GM21737 (cell line): ENCODE data around the gene CNPY3.
"Not testable (repeated sequence)": the region's sequence is repeated elsewhere in the genome, so short reads cannot be mapped to it uniquely, and the experiment has no call there.

Experiments used
- ATAC-seq: cut with Tn5 transposase; IDR thresholded peaks from one replicate; pipeline ENCODE4 v1.9.1; 2021; ENCODE audit warnings: mild to moderate bottlenecking, moderate library complexity; ENCODE audit not compliant: unreplicated experiment

Gene CNPY3

GRCh38 chr6:42914546-42914945, 14.7 kb upstream of the CNPY3 start:
- no peak for ATAC-seq

- ATAC-seq, result no peak
Measured at GRCh38 chr6:42915732-42916131, 13.5 kb upstream of the CNPY3 start, which contains the start of gene PTCRA. PTCRA (plus strand) TSS chr6:42916053; CDS start chr6:42916070, 17 bp downstream.

- ATAC-seq, result no peak
Measured at GRCh38 chr6:42916288-42916687, 13.0 kb upstream of the CNPY3 start.

- ATAC-seq, result no peak
Measured at GRCh38 chr6:42921801-42922200, 7.5 kb upstream of the CNPY3 start.

GRCh38 chr6:42923666-42924065, 5.6 kb upstream of the CNPY3 start:
- no peak for ATAC-seq

GRCh38 chr6:42925248-42925857, 3.9 kb upstream of the CNPY3 start:
- ATAC-seq, result no peak

GRCh38 chr6:42929821-42930360, 611 bp downstream of the CNPY3 start:
- peak; percentile 49 for ATAC-seq

GRCh38 chr6:42932412-42932811, 3.1 kb downstream of the CNPY3 start:
- no peak for ATAC-seq

GRCh38 chr6:42933205-42933604, 3.9 kb downstream of the CNPY3 start:
- no peak for ATAC-seq

GRCh38 chr6:42935322-42935721, 6.0 kb downstream of the CNPY3 start:
- ATAC-seq, result no peak

- no peak for ATAC-seq
Measured at GRCh38 chr6:42936398-42936797, 7.1 kb downstream of the CNPY3 start.

- no peak for ATAC-seq
Measured at GRCh38 chr6:42937548-42938427, 8.5 kb downstream of the CNPY3 start.

GRCh38 chr6:42938428-42938796, 9.1 kb downstream of the CNPY3 start:
- no peak for ATAC-seq

- no peak for ATAC-seq
Measured at GRCh38 chr6:42938987-42939809, 9.9 kb downstream of the CNPY3 start.

- no peak for ATAC-seq
Measured at GRCh38 chr6:42939810-42940167, 10.5 kb downstream of the CNPY3 start.

GRCh38 chr6:42940493-42941045, 11.3 kb downstream of the CNPY3 start:
- ATAC-seq, result no peak

GRCh38 chr6:42941356-42941755, 12.1 kb downstream of the CNPY3 start:
- ATAC-seq, result not testable (repeated sequence)

GRCh38 chr6:42942444-42942843, 13.2 kb downstream of the CNPY3 start:
- ATAC-seq, result no peak

- no peak for ATAC-seq
Measured at GRCh38 chr6:42947950-42948349, 18.7 kb downstream of the CNPY3 start.

- ATAC-seq, result no peak
Measured at GRCh38 chr6:42952389-42952788, 23.1 kb downstream of the CNPY3 start.

- ATAC-seq, result not testable (repeated sequence)
Measured at GRCh38 chr6:42954405-42954804, 25.1 kb downstream of the CNPY3 start.
